SK-N-SH (cell line): ENCODE data around the gene TBC1D16. TPM values are rescaled to one million over a fixed set of nuclear protein-coding genes. Genes with fewer than 3 reads are reported as not detected.

ENCODE experiments used
- CTCF ChIA-PET: fragments of 300-600, 350-600 bp; formaldehyde crosslinking; extraction: SDS; loops from one replicate; lab custom pipeline; 2021; lab: Yijun Ruan, JAX
- POLR2A ChIA-PET: fragments of 350-600 bp; sonication (Branson Sonifier 250); formaldehyde crosslinking; extraction: SDS; loops from one replicate; lab custom pipeline; 2020; ENCODE audit warnings: antibody characterized with exemption, inconsistent platforms; lab: Yijun Ruan, JAX
- DNase-seq: peaks from one replicate; pipeline ENCODE4 v3.0.0; 2012
- H2AFZ ChIP-seq: fragments of 200-600 bp; sonication (generic); 2 replicates; pipeline ENCODE4 v1.8.1; 2016; ENCODE audit warnings: antibody characterized with exemption, mild to moderate bottlenecking, low read depth
- H3F3A ChIP-seq: fragments of 200-600 bp; sonication (generic); replicated peaks from 2 replicates; pipeline ENCODE3; 2016; ENCODE audit warnings: antibody characterized with exemption, mild to moderate bottlenecking; ENCODE audit not compliant: insufficient read depth
- H3K27ac ChIP-seq, 2 experiments: fragments of 200-500 bp in 1 of 2; fragments of 200-600 bp in 1 of 2; sonication (Bioruptor generic) in 1 of 2; sonication (generic), shearing (Covaris generic) in 1 of 2; 2 replicates each; pipeline versions ENCODE4 v1.5.1 to v1.6.1; 2014 to 2016; ENCODE audit warnings: low read depth in 2 of 2, inconsistent platforms in 1 of 2, low read length in 1 of 2, mild to moderate bottlenecking in 1 of 2, mixed read lengths in 1 of 2
- H3K27me3 ChIP-seq: fragments of 200-600 bp; sonication (generic), shearing (Covaris generic); 2 replicates; pipeline ENCODE4 v1.6.1; 2016; ENCODE audit warnings: mixed run types; ENCODE audit not compliant: insufficient read depth
- H3K36me3 ChIP-seq, 2 experiments: fragments of 200-500 bp in 1 of 2; fragments of 200-600 bp in 1 of 2; sonication (Bioruptor generic) in 1 of 2; sonication (generic) in 1 of 2; replicated peaks in 1 of 2; 2 replicates each; pipeline versions ENCODE3 to v1.5.1; 2014 to 2016; ENCODE audit warnings: low read length in 1 of 2, mild to moderate bottlenecking in 1 of 2; ENCODE audit not compliant: insufficient read depth in 2 of 2, control insufficient read depth in 1 of 2
- H3K4me1 ChIP-seq, 2 experiments: fragments of 200-500 bp in 1 of 2; fragments of 200-600 bp in 1 of 2; sonication (Bioruptor generic) in 1 of 2; sonication (generic), shearing (Covaris generic) in 1 of 2; 2 replicates each; pipeline versions ENCODE4 v1.5.1 to v1.6.1; 2014 to 2016; ENCODE audit warnings: low read depth in 1 of 2, low read length in 1 of 2, mixed run types in 1 of 2; ENCODE audit not compliant: insufficient read depth in 2 of 2, control insufficient read depth in 1 of 2
- H3K4me2 ChIP-seq: fragments of 200-600 bp; sonication (generic), shearing (Covaris generic); 2 replicates; pipeline ENCODE4 v1.6.1; 2017; ENCODE audit warnings: mixed run types
- H3K4me3 ChIP-seq, 2 experiments: fragments of 200-500 bp in 1 of 2; fragments of 200-600 bp in 1 of 2; sonication (Bioruptor generic) in 1 of 2; sonication (generic), shearing (Covaris generic) in 1 of 2; 2 replicates each; pipeline versions ENCODE4 v1.5.1 to v1.8.1; 2014 to 2016; ENCODE audit warnings: low read depth in 2 of 2, inconsistent platforms in 1 of 2, low read length in 1 of 2, mild to moderate bottlenecking in 1 of 2, mixed read lengths in 1 of 2, moderate library complexity in 1 of 2
- H3K79me2 ChIP-seq: fragments of 200-600 bp; sonication (generic); 2 replicates; pipeline ENCODE4 v1.8.1; 2017; ENCODE audit warnings: mild to moderate bottlenecking; ENCODE audit not compliant: insufficient read depth
- H3K9ac ChIP-seq: fragments of 200-600 bp; sonication (generic); 2 replicates; pipeline ENCODE4 v1.6.1; 2017; ENCODE audit warnings: mixed run types
- H3K9me2 ChIP-seq: fragments of 200-600 bp; sonication (generic); 2 replicates; pipeline ENCODE4 v1.6.1; 2017; ENCODE audit warnings: mixed run types
- H3K9me3 ChIP-seq: fragments of 200-600 bp; sonication (generic); 2 replicates; pipeline ENCODE4 v1.6.1; 2017; ENCODE audit warnings: mixed run types, mild to moderate bottlenecking, moderate library complexity
- H4K20me1 ChIP-seq: fragments of 200-600 bp; sonication (generic); 2 replicates; pipeline ENCODE4 v1.6.1; 2017; ENCODE audit warnings: mild to moderate bottlenecking, mixed run types; ENCODE audit not compliant: insufficient read depth
- ELF1 ChIP-seq: IDR thresholded peaks from 2 replicates; pipeline ENCODE4 v1.4.0; 2012
- EZH2phosphoT487 ChIP-seq: fragments of 200-600 bp; sonication (generic); IDR thresholded peaks from 2 replicates; pipeline ENCODE4 v1.6.1; 2017; ENCODE audit warnings: low read depth, mixed run types, mild to moderate bottlenecking, antibody characterized with exemption, moderate library complexity, borderline replicate concordance
- IRF3 ChIP-seq: fragments of 150-350 bp; IDR thresholded peaks from 2 replicates; pipeline ENCODE4 v1.6.1; 2016; ENCODE audit warnings: mild to moderate bottlenecking, low read depth, low read length
- JUND ChIP-seq: IDR thresholded peaks from 2 replicates; pipeline ENCODE4 v1.4.0; 2012
- NFIC ChIP-seq: IDR thresholded peaks from 2 replicates; pipeline ENCODE4 v1.4.0; 2012; ENCODE audit warnings: borderline replicate concordance
- REST ChIP-seq: IDR thresholded peaks from 2 replicates; pipeline ENCODE4 v1.6.1; 2012; ENCODE audit warnings: mild to moderate bottlenecking, low read depth, low read length, moderate library complexity
- RFX5 ChIP-seq: IDR thresholded peaks from 2 replicates; pipeline ENCODE4 v1.6.1; 2012; ENCODE audit warnings: mild to moderate bottlenecking, improper control_type of control experiment, low read length
- RXRA ChIP-seq: IDR thresholded peaks from 2 replicates; pipeline ENCODE4 v1.4.0; 2012; ENCODE audit warnings: low read depth, mild to moderate bottlenecking, borderline replicate concordance
- SMC3 ChIP-seq: IDR thresholded peaks from 2 replicates; pipeline ENCODE4 v1.6.1; 2012; ENCODE audit warnings: low read depth, low read length, improper control_type of control experiment
- TAF1 ChIP-seq: IDR thresholded peaks from 2 replicates; pipeline ENCODE4 v1.6.1; 2012; ENCODE audit warnings: low read depth, mild to moderate bottlenecking, low read length, moderate library complexity, borderline replicate concordance
- WGBS: methylation state at CpG from one replicate; pipeline ENCODE4 v1.1.6; 2017; ENCODE audit warnings: low lambda C conversion rate; 5-methylcytosine and 5-hydroxymethylcytosine counted together
- polyA plus RNA-seq, 3 experiments: library from polyadenylated mRNA; depleted of rRNA; stranded (reverse); fragments of >200 nt; gene quantifications; 2 replicates each; pipeline ENCODE4 v1.2.3, GENCODE V29; 2012
- TF ChIP-seq, protein P1 (sequence below): fragments of 200-600 bp; sonication (generic); IDR thresholded peaks from 2 replicates; pipeline ENCODE4 v1.6.1; 2017; ENCODE audit warnings: antibody characterized with exemption, mild to moderate bottlenecking, moderate library complexity
- TF ChIP-seq, protein P2 (sequence below): IDR thresholded peaks from 2 replicates; pipeline ENCODE4 v1.4.0; 2012; ENCODE audit warnings: low read depth

TBC1D16 gene
- polyA plus RNA-seq, 1 of the 3 experiments (the other 2 are of a cell fraction) = 14.5 TPM

DNA sequence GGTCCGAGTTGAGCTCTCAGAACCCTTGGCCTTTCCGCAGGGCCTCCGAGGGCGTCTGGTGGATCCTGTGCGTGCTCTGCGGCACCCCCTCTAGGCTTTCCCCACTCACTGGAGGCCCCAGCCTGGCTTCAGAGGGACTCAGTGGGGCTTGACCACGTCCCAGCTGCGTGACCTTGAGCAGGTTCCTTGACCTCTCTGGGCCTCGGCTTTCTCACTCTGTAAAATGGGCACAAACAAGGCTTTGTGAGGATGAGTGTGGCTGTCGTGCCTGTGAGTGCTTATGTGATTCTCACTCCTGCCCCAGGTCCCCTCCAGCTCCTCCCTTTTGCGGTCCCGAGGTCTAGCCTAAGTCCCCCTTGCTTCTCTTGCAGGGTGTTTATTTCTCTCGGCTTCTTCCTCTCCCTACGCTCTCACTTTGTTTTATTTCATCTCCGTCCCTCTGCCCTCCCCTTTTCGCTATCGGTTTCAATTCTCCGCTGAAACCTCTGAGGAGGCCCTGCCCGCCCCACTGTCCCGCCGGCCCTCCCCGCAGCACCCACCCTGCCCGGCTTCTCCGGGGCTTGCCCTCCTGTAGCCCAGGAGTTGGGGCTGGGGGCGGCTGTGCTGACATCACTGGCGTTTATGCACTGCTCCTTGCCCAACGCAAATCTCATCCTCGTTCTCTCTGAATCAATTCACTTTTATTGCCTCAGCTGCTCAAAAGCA lies 114.1 kb downstream of the TBC1D16 start (continued):
- no peak for TF ChIP-seq SMC3
- TF ChIP-seq IRF3 = no peak
- TF ChIP-seq RFX5 = no peak

- H3K79me2 ChIP-seq = no peaks in the 10 kb centered on the region
- H3K9me2 ChIP-seq = no peaks in the 10 kb centered on the region
- H3K9ac ChIP-seq = no peak overlapping the region
- H3K9me3 ChIP-seq = no peaks in the 10 kb centered on the region
- peaks cover 9 to 27% of the 10 kb centered on the region in 2 experiments; a peak in 2 of 4 replicates for H3K4me1 ChIP-seq
- H2AFZ ChIP-seq = no peak overlapping the region
- H3K36me3 ChIP-seq = no peaks in the 10 kb centered on the region
- H3K27ac ChIP-seq = no peak overlapping the region
- no peaks in the 10 kb centered on the region for H3K27me3 ChIP-seq
- WGBS = 77% methylated on average over 16 of the region's 19 CpGs
- CTCF ChIA-PET = interaction anchor here (0.6 to 14.1 kb wide), 7 partner anchors 10 to 86 kb away, joined by 3 to 182 read pairs (median 4); partner anchors contain the start of gene CBX4
- no peaks in the 10 kb centered on the region for H3F3A ChIP-seq
- DNase-seq = no peak
- no peak for TF ChIP-seq REST
- no peak for TF ChIP-seq NFIC
- TF ChIP-seq, protein P1, sequence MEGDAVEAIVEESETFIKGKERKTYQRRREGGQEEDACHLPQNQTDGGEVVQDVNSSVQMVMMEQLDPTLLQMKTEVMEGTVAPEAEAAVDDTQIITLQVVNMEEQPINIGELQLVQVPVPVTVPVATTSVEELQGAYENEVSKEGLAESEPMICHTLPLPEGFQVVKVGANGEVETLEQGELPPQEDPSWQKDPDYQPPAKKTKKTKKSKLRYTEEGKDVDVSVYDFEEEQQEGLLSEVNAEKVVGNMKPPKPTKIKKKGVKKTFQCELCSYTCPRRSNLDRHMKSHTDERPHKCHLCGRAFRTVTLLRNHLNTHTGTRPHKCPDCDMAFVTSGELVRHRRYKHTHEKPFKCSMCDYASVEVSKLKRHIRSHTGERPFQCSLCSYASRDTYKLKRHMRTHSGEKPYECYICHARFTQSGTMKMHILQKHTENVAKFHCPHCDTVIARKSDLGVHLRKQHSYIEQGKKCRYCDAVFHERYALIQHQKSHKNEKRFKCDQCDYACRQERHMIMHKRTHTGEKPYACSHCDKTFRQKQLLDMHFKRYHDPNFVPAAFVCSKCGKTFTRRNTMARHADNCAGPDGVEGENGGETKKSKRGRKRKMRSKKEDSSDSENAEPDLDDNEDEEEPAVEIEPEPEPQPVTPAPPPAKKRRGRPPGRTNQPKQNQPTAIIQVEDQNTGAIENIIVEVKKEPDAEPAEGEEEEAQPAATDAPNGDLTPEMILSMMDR = no peak
- no peak for TF ChIP-seq EZH2phosphoT487
- TF ChIP-seq TAF1 = no peak
- no peak for TF ChIP-seq JUND
- TF ChIP-seq ELF1 = no peak
- TF ChIP-seq RXRA = no peak
- TF ChIP-seq, protein P2, sequence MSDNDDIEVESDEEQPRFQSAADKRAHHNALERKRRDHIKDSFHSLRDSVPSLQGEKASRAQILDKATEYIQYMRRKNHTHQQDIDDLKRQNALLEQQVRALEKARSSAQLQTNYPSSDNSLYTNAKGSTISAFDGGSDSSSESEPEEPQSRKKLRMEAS = no peak
- POLR2A ChIA-PET = no interaction called here
- H3K4me3 ChIP-seq = no peak overlapping the region
- no peaks in the 10 kb centered on the region for H4K20me1 ChIP-seq
- H3K4me2 ChIP-seq = no peak overlapping the region
Observed at GRCh38 chr17:79920751-79921410, 114.8 kb downstream of the TBC1D16 start.
